ENCODE results near the gene RNF220. TPM values are rescaled to one million over a fixed set of nuclear protein-coding genes. Genes with fewer than 3 reads are reported as not detected.
A peak's percentile ranks its signal among the peaks of the same experiment; 100 is the strongest.

The RNF220 gene
- total RNA-seq, 4 donors from 2014 or later: 22.0 to 94.3 (median 49.4) TPM

GRCh38 chr1:44620072-44620471 lies 215.0 kb downstream of the RNF220 start:
- no peak for DNase-seq
- no peaks in the 10 kb centered on the region for H3K4me1 ChIP-seq
- H3K4me3 ChIP-seq: no peak overlapping the region
- TF ChIP-seq CTCF (IDR thresholded peaks at IDR 0.05): no peak
- peak overlapping the region; percentile 69 to 71 for H3K27ac ChIP-seq
- H3K36me3 ChIP-seq: no peaks in the 10 kb centered on the region
- intact Hi-C loops (cut with DNase I; ENCODE audit: low total_unique reads): no loop called here
- no peaks in the 10 kb centered on the region for H3K27me3 ChIP-seq
- H3K9me3 ChIP-seq: no peaks in the 10 kb centered on the region

GRCh38 chr1:44621841-44622286 lies 216.8 kb downstream of the RNF220 start:
- TF ChIP-seq POLR2A (IDR thresholded peaks at IDR 0.05) (no peak), CTCF (IDR thresholded peaks at IDR 0.05) (no peak)
- H3K4me1 ChIP-seq: no peaks in the 10 kb centered on the region
- no peaks in the 10 kb centered on the region for H3K27me3 ChIP-seq
- no peak overlapping the region for H3K27ac ChIP-seq
- no peak overlapping the region for H3K4me3 ChIP-seq
- no peaks in the 10 kb centered on the region for H3K36me3 ChIP-seq
- no peaks in the 10 kb centered on the region for H3K9me3 ChIP-seq
- intact Hi-C loops (cut with DNase I; ENCODE audit: low total_unique reads): no loop called here
- DNase-seq: no peak

GRCh38 chr1:44624268-44624901 lies 219.3 kb downstream of the RNF220 start:
- DNase-seq: no peak
- Histone ChIP-seq H3K27ac (peak overlapping the region in 1 of 2 donors; percentile 17), H3K4me3 (no peak overlapping the region), H3K9me3 (no peaks in the 10 kb centered on the region), H3K4me1 (no peaks in the 10 kb centered on the region), H3K36me3 (no peaks in the 10 kb centered on the region), H3K27me3 (no peaks in the 10 kb centered on the region)
- TF ChIP-seq CTCF (IDR thresholded peaks at IDR 0.05): no peak
- TF ChIP-seq POLR2A (IDR thresholded peaks at IDR 0.05): no peak
- intact Hi-C loops (cut with DNase I; ENCODE audit: low total_unique reads): no loop called here

GRCh38 chr1:44625348-44625747 lies 220.3 kb downstream of the RNF220 start:
- H3K4me3 ChIP-seq: no peak overlapping the region
- TF ChIP-seq CTCF (IDR thresholded peaks at IDR 0.05) (no peak), POLR2A (IDR thresholded peaks at IDR 0.05) (no peak)
- H3K27me3 ChIP-seq: no peaks in the 10 kb centered on the region
- no peak for DNase-seq
- no peaks in the 10 kb centered on the region for H3K36me3 ChIP-seq
- H3K9me3 ChIP-seq: no peaks in the 10 kb centered on the region
- intact Hi-C loops (cut with DNase I; ENCODE audit: low total_unique reads): no loop called here
- H3K27ac ChIP-seq: peak overlapping the region in 1 of 2 donors; percentile 25
- H3K4me1 ChIP-seq: no peaks in the 10 kb centered on the region

- DNase-seq: no peak
- intact Hi-C loops (cut with DNase I; ENCODE audit: low total_unique reads): no loop called here
- H3K4me3 ChIP-seq: no peak overlapping the region
Observed at GRCh38 chr1:44628962-44629756, 224.1 kb downstream of the RNF220 start.

More at GRCh38 chr1:44628962-44629756, 224.1 kb downstream of the RNF220 start:
- H3K27me3 ChIP-seq: no peaks in the 10 kb centered on the region
- no peak overlapping the region for H3K27ac ChIP-seq
- no peaks in the 10 kb centered on the region for H3K36me3 ChIP-seq
- TF ChIP-seq POLR2A (IDR thresholded peaks at IDR 0.05): no peak
- TF ChIP-seq CTCF (IDR thresholded peaks at IDR 0.05): no peak
- peaks cover 0 to 4% of the 10 kb centered on the region in 2 donors for H3K4me1 ChIP-seq
- no peaks in the 10 kb centered on the region for H3K9me3 ChIP-seq

All from uterus (tissue), 4 donors.